Naive thymus-derived CD4-positive, alpha-beta T cell (primary cell): Measurements from ENCODE around the gene SEC14L3. TPM values are rescaled to one million over a fixed set of nuclear protein-coding genes. Genes with fewer than 3 reads are reported as not detected.

ENCODE experiments used
- ATAC-seq: fragments of 150-1000 bp; cut with Tn5 transposase; 2 replicates; pipeline ENCODE4 v1.10.0; 2021; ENCODE audit warnings: mild to moderate bottlenecking, moderate library complexity
- CTCF ChIA-PET: fragments of 350-600 bp; sonication (Branson Sonifier 250); formaldehyde crosslinking; loops from one replicate; lab custom pipeline; 2021; ENCODE audit warnings: antibody characterized with exemption; lab: Charles Lee
- POLR2A ChIA-PET: fragments of 350-600 bp; sonication (Branson Sonifier 250); formaldehyde crosslinking; loops from one replicate; lab custom pipeline; 2021; ENCODE audit warnings: antibody characterized with exemption, inconsistent platforms; lab: Charles Lee
- DNase-seq, 9 donors: peaks; one replicate each; pipeline versions ENCODE4 v3.0.0 to v3.0.0-alpha.2; 2020 to 2022; ENCODE audit warnings: mixed read lengths in 1 of 9
- H3K27ac ChIP-seq: one replicate; pipeline ENCODE4 v1.7.0; 2013; ENCODE audit warnings: mild to moderate bottlenecking, low read depth, low read length, moderate library complexity
- H3K27me3 ChIP-seq, 2 donors: one replicate each; pipeline ENCODE4 v1.7.0; 2013; ENCODE audit warnings: low read length in 2 of 2, mild to moderate bottlenecking in 2 of 2, moderate library complexity in 2 of 2; ENCODE audit not compliant: control insufficient read depth in 2 of 2, insufficient read depth in 2 of 2
- H3K36me3 ChIP-seq, 3 experiments: 1 replicate in 2 of 3; 2 replicates in 1 of 3; pipeline ENCODE4 v1.7.0; 2013; ENCODE audit warnings: low read length in 3 of 3, mild to moderate bottlenecking in 3 of 3, moderate library complexity in 1 of 3; ENCODE audit not compliant: insufficient read depth in 3 of 3, control insufficient read depth in 2 of 3
- H3K4me1 ChIP-seq, 2 donors: one replicate each; pipeline ENCODE4 v1.7.0; 2013; ENCODE audit warnings: low read length in 2 of 2, mild to moderate bottlenecking in 2 of 2, moderate library complexity in 1 of 2; ENCODE audit not compliant: control insufficient read depth in 2 of 2, insufficient read depth in 2 of 2
- H3K4me3 ChIP-seq: 2 replicates; pipeline ENCODE4 v1.7.0; 2013; ENCODE audit warnings: mild to moderate bottlenecking, low read length
- H3K9me3 ChIP-seq, 3 experiments: 1 replicate in 2 of 3; 2 replicates in 1 of 3; pipeline ENCODE4 v1.7.0; 2013; ENCODE audit warnings: low read length in 3 of 3; ENCODE audit not compliant: control insufficient read depth in 2 of 3
- H3K27ac Mint-ChIP-seq, 9 donors: one replicate each; pipeline ENCODE4 v1.8.0; 2020 to 2022; ENCODE audit warnings: mixed read lengths in 9 of 9, mild to moderate bottlenecking in 8 of 9, moderate library complexity in 5 of 9, inconsistent platforms in 2 of 9
- H3K27me3 Mint-ChIP-seq, 5 donors: one replicate each; pipeline ENCODE4 v1.8.0; 2021 to 2022; ENCODE audit warnings: mixed read lengths in 5 of 5, mild to moderate bottlenecking in 1 of 5
- H3K36me3 Mint-ChIP-seq, 5 donors: one replicate each; pipeline ENCODE4 v1.8.0; 2020 to 2022; ENCODE audit warnings: mixed read lengths in 5 of 5, mild to moderate bottlenecking in 3 of 5, inconsistent platforms in 1 of 5
- H3K4me1 Mint-ChIP-seq, 7 donors: one replicate each; pipeline ENCODE4 v1.8.0; 2020 to 2022; ENCODE audit warnings: mixed read lengths in 7 of 7, mild to moderate bottlenecking in 3 of 7, inconsistent platforms in 1 of 7
- H3K4me3 Mint-ChIP-seq, 10 donors: one replicate each; pipeline ENCODE4 v1.8.0; 2020 to 2022; ENCODE audit warnings: mild to moderate bottlenecking in 10 of 10, mixed read lengths in 10 of 10, moderate library complexity in 6 of 10, inconsistent platforms in 2 of 10
- H3K9me3 Mint-ChIP-seq, 11 donors: one replicate each; pipeline ENCODE4 v1.8.0; 2020 to 2022; ENCODE audit warnings: mixed read lengths in 11 of 11, mild to moderate bottlenecking in 4 of 11, inconsistent platforms in 1 of 11, moderate library complexity in 1 of 11
- intact Hi-C, 2 donors: fragments of 100-400 bp; cut with micrococcal nuclease; formaldehyde crosslinking; loops; one replicate each; pipeline ENCODE4 v1.15.1; 2023
- polyA plus RNA-seq, 2 donors: library from polyadenylated mRNA; unstranded; fragments of 300-500 nt; fragmentation: Illumina TruSeq; gene quantifications; one replicate each; pipeline ENCODE4 v1.2.3, GENCODE V29; 2021
- total RNA-seq, 6 experiments: library from RNA in 5 of 6; stranded (reverse) in 5 of 6; gene quantifications; 1 replicate in 5 of 6; 2 replicates in 1 of 6; pipeline ENCODE4 v1.2.3 and lab custom pipeline; 2021 to 2026

Gene SEC14L3
- total and polyA plus RNA-seq, 7 experiments from 2014 or later: not detected

- H3K36me3 ChIP-seq: peaks cover 6 to 27% (median 7%) of the 10 kb centered on the region in 3 experiments
- H3K27me3 Mint-ChIP-seq: peaks cover 0 to 4% (median 0%) of the 10 kb centered on the region in 5 donors
- ChIA-PET CTCF (interaction anchor here (0.6 to 7.7 kb wide), 4 partner anchors 26 to 229 kb away, joined by 3 to 78 read pairs (median 36); partner anchors contain the start of genes CASTOR1 and SEC14L2), POLR2A (interaction anchor here (1.1 to 7.8 kb wide), 5 partner anchors 9 to 65 kb away, joined by 3 to 158 read pairs (median 88); partner anchors contain the start of genes CCDC157, SEC14L2 and SF3A1)
- H3K4me1 Mint-ChIP-seq: peaks cover 23 to 62% (median 57%) of the 10 kb centered on the region in 7 donors
- H3K27me3 ChIP-seq: no peaks in the 10 kb centered on the region
- no peak for DNase-seq
- peaks cover 4 to 30% (median 18%) of the 10 kb centered on the region in 5 donors for H3K36me3 Mint-ChIP-seq
- H3K9me3 ChIP-seq: no peaks in the 10 kb centered on the region
- peak overlapping the region; percentile 94 to 99 (median 98) for H3K4me3 Mint-ChIP-seq
- H3K27ac Mint-ChIP-seq: peak overlapping the region; percentile 26 to 100 (median 96)
- H3K4me3 ChIP-seq: no peak overlapping the region
- H3K4me1 ChIP-seq: peaks cover 22 to 30% of the 10 kb centered on the region in 2 donors
- H3K27ac ChIP-seq: peak overlapping the region; percentile 97
- H3K9me3 Mint-ChIP-seq: no peaks in the 10 kb centered on the region
- ATAC-seq: no peak
- intact Hi-C loops: loop anchor here (5.0 to 10.0 kb wide), 7 partner anchors 115 to 1073 kb away; partner anchors contain the start of genes ASCC2 (in 1 of the 2), NF2 (in 1 of the 2), PATZ1 (in 1 of the 2) and PIK3IP1 (in 1 of the 2)
Observed at GRCh38 chr22:30421695-30422480, 49.9 kb downstream of the SEC14L3 start.

- no peak overlapping the region for H3K27ac ChIP-seq
- H3K27me3 Mint-ChIP-seq: peaks cover 0 to 4% (median 0%) of the 10 kb centered on the region in 5 donors
- H3K4me3 Mint-ChIP-seq: peak overlapping the region in 1 of 10 donors; percentile 47
- intact Hi-C loops: loop anchor here (5.0 to 10.0 kb wide), 7 partner anchors 113 to 1074 kb away; partner anchors contain the start of genes ASCC2 (in 1 of the 2), NF2 (in 1 of the 2), PATZ1 (in 1 of the 2) and PIK3IP1 (in 1 of the 2)
- H3K4me1 ChIP-seq: peaks cover 18 to 19% of the 10 kb centered on the region in 2 donors
- H3K9me3 ChIP-seq: no peaks in the 10 kb centered on the region
- H3K27ac Mint-ChIP-seq: peak overlapping the region in 8 of 9 donors; percentile 9 to 74 (median 52)
- H3K27me3 ChIP-seq: no peaks in the 10 kb centered on the region
- no peak for ATAC-seq
- peaks cover 8 to 40% (median 31%) of the 10 kb centered on the region in 5 donors for H3K36me3 Mint-ChIP-seq
- peaks cover 21 to 61% (median 56%) of the 10 kb centered on the region in 7 donors for H3K4me1 Mint-ChIP-seq
- no peaks in the 10 kb centered on the region for H3K9me3 Mint-ChIP-seq
- no peak overlapping the region for H3K4me3 ChIP-seq
- ChIA-PET POLR2A (interaction anchor here (0.6 to 0.7 kb wide), 2 partner anchors 26 to 114 kb away, joined by 3 read pairs; no protein-coding TSS in a partner anchor), CTCF (no interaction called here)
- peaks cover 7 to 40% (median 10%) of the 10 kb centered on the region in 3 experiments for H3K36me3 ChIP-seq
- no peak for DNase-seq
Observed at GRCh38 chr22:30420347-30421125, 51.3 kb downstream of the SEC14L3 start.

- Histone ChIP-seq H3K9me3 (no peaks in the 10 kb centered on the region), H3K36me3 (peaks cover 7 to 43% (median 11%) of the 10 kb centered on the region in 3 experiments), H3K4me3 (no peak overlapping the region), H3K4me1 (peaks cover 0 to 26% of the 10 kb centered on the region in 2 donors), H3K27me3 (no peaks in the 10 kb centered on the region), H3K27ac (no peak overlapping the region)
- intact Hi-C loops: no loop called here
- peaks cover 8 to 48% (median 38%) of the 10 kb centered on the region in 5 donors for H3K36me3 Mint-ChIP-seq
- ATAC-seq (no peak), DNase-seq (no peak)
- POLR2A ChIA-PET: interaction anchor here (7.3 kb wide), 1 partner anchor 7 kb away, joined by 90 read pairs; the partner anchor contains the start of gene MTFP1
- CTCF ChIA-PET: interaction anchor here (1.0 kb wide), 1 partner anchor 10 kb away, joined by 3 read pairs; no protein-coding TSS in a partner anchor
- H3K4me1 Mint-ChIP-seq: peaks cover 20 to 63% (median 57%) of the 10 kb centered on the region in 7 donors
- peaks cover 0 to 2% (median 0%) of the 10 kb centered on the region in 11 donors for H3K9me3 Mint-ChIP-seq
- no peaks in the 10 kb centered on the region for H3K27me3 Mint-ChIP-seq
- H3K4me3 Mint-ChIP-seq: no peak overlapping the region
- H3K27ac Mint-ChIP-seq: peak overlapping the region in 6 of 9 donors; percentile 6 to 99 (median 44)
Observed at GRCh38 chr22:30416837-30417236, 55.0 kb downstream of the SEC14L3 start.

- no peaks in the 10 kb centered on the region for H3K9me3 ChIP-seq
- Mint-ChIP-seq H3K9me3 (peaks cover 0 to 2% (median 0%) of the 10 kb centered on the region in 11 donors), H3K27ac (peak overlapping the region in 7 of 9 donors; percentile 6 to 99 (median 34)), H3K27me3 (no peaks in the 10 kb centered on the region), H3K36me3 (peaks cover 8 to 50% (median 38%) of the 10 kb centered on the region in 5 donors), H3K4me1 (peaks cover 22 to 62% (median 56%) of the 10 kb centered on the region in 7 donors), H3K4me3 (no peak overlapping the region)
- POLR2A ChIA-PET: interaction anchor here (7.3 kb wide), 1 partner anchor 8 kb away, joined by 90 read pairs; the partner anchor contains the start of gene MTFP1
- CTCF ChIA-PET: no interaction called here
- intact Hi-C loops: no loop called here
- DNase-seq (no peak), ATAC-seq (no peak)
- H3K27me3 ChIP-seq: no peaks in the 10 kb centered on the region
- H3K4me3 ChIP-seq: no peak overlapping the region
- H3K36me3 ChIP-seq: peaks cover 7 to 46% (median 11%) of the 10 kb centered on the region in 3 experiments
- H3K4me1 ChIP-seq: peaks cover 0 to 30% of the 10 kb centered on the region in 2 donors
- no peak overlapping the region for H3K27ac ChIP-seq
Observed at GRCh38 chr22:30416403-30416802, 55.4 kb downstream of the SEC14L3 start.

- no peaks in the 10 kb centered on the region for H3K27me3 Mint-ChIP-seq
- peak overlapping the region; percentile 42 to 79 (median 72) for H3K4me3 Mint-ChIP-seq
- H3K27ac ChIP-seq: peak overlapping the region; percentile 62
- DNase-seq: no peak
- H3K9me3 ChIP-seq: no peaks in the 10 kb centered on the region
- peak overlapping the region; percentile 40 for H3K4me3 ChIP-seq
- ChIA-PET POLR2A (interaction anchor here (0.8 to 8.4 kb wide), 6 partner anchors 9 to 34 kb away, joined by 3 to 90 read pairs (median 4); partner anchors contain the start of genes MTFP1 and SEC14L2), CTCF (interaction anchor here (0.6 to 3.0 kb wide), 9 partner anchors 10 to 307 kb away, joined by 3 to 19 read pairs (median 4); partner anchors contain the start of gene SEC14L2)
- peaks cover 0 to 38% of the 10 kb centered on the region in 2 donors for H3K4me1 ChIP-seq
- H3K27me3 ChIP-seq: no peaks in the 10 kb centered on the region
- ATAC-seq: peak; percentile 45
- peaks cover 8 to 52% (median 32%) of the 10 kb centered on the region in 5 donors for H3K36me3 Mint-ChIP-seq
- peaks cover 22 to 65% (median 56%) of the 10 kb centered on the region in 7 donors for H3K4me1 Mint-ChIP-seq
- intact Hi-C loops: loop anchor here in 1 of 2 donors (1.0 kb wide), 1 partner anchor 9 kb away; no protein-coding TSS in a partner anchor
- peak overlapping the region; percentile 68 to 99 (median 91) for H3K27ac Mint-ChIP-seq
- H3K9me3 Mint-ChIP-seq: peaks cover 0 to 2% (median 0%) of the 10 kb centered on the region in 11 donors
- H3K36me3 ChIP-seq: peaks cover 7 to 55% (median 11%) of the 10 kb centered on the region in 3 experiments
Observed at GRCh38 chr22:30414525-30415047, 57.2 kb downstream of the SEC14L3 start.
